ENCODE results near the gene ARID5A. TPM values are rescaled to one million over a fixed set of nuclear protein-coding genes. Genes with fewer than 3 reads are reported as not detected.

ARID5A gene
- total and polyA plus RNA-seq, 7 donors = 12.9 to 73.6 (median 29.9) TPM

GRCh38 chr2:96530474-96531357 is 5.8 kb upstream of the ARID5A start:
- Histone ChIP-seq H3K27ac (peak overlapping the region; percentile 98), H3K36me3 (ENCODE audit: insufficient read depth in 1 of 2, low read depth in 1 of 2) (no peaks in the 10 kb centered on the region), H3K9me3 (no peaks in the 10 kb centered on the region), H3K4me1 (peaks cover 67% of the 10 kb centered on the region), H3K4me3 (no peak overlapping the region), H3K27me3 (ENCODE audit: insufficient read depth in 3 of 3, low read length in 2 of 3) (no peaks in the 10 kb centered on the region)
- intact Hi-C loops (cut with DNase I) = no loop called here
- WGBS, 3 donors = 81 to 90% (median 83%) methylated on average over 16 of the region's 16 CpGs
- ATAC-seq = no peak
- TF ChIP-seq, protein P1, sequence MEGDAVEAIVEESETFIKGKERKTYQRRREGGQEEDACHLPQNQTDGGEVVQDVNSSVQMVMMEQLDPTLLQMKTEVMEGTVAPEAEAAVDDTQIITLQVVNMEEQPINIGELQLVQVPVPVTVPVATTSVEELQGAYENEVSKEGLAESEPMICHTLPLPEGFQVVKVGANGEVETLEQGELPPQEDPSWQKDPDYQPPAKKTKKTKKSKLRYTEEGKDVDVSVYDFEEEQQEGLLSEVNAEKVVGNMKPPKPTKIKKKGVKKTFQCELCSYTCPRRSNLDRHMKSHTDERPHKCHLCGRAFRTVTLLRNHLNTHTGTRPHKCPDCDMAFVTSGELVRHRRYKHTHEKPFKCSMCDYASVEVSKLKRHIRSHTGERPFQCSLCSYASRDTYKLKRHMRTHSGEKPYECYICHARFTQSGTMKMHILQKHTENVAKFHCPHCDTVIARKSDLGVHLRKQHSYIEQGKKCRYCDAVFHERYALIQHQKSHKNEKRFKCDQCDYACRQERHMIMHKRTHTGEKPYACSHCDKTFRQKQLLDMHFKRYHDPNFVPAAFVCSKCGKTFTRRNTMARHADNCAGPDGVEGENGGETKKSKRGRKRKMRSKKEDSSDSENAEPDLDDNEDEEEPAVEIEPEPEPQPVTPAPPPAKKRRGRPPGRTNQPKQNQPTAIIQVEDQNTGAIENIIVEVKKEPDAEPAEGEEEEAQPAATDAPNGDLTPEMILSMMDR (IDR thresholded peaks at IDR 0.05) = no peak
- DNase-seq = peak in 1 of 2 donors; percentile 35

DNA sequence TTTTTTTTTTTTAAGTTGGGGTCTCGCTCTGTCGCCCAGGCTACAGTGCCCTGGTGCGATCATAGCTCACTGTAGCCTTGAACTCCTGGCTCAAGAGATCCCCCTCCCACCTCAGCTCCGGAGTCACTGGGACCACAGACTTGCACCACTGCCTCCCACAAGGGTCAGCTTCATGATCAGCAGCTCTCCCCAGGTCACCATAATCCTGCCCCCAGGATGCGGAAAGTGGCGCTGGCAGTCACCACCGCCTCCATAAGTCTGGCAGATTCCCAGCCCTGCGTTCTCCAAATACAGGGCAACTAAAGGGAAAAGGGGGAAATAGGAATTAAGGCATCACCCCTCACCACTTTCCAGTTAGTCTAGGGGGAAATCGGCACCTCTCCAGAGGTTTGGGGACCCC is 5.2 kb upstream of the ARID5A start:
- Histone ChIP-seq H3K27me3 (ENCODE audit: insufficient read depth in 3 of 3, low read length in 2 of 3) (no peaks in the 10 kb centered on the region), H3K27ac (peak overlapping the region; percentile 98), H3K9me3 (no peaks in the 10 kb centered on the region), H3K4me1 (peaks cover 74% of the 10 kb centered on the region), H3K4me3 (peak overlapping the region; percentile 48), H3K36me3 (ENCODE audit: insufficient read depth in 1 of 2, low read depth in 1 of 2) (no peaks in the 10 kb centered on the region)
- TF ChIP-seq, protein P1 (IDR thresholded peaks at IDR 0.05) = no peak
- ATAC-seq = no peak
- intact Hi-C loops (cut with DNase I) = no loop called here
- peak in 1 of 2 donors; percentile 60 for DNase-seq
- 80 to 87% (median 84%) methylated on average over 9 of the region's 9 CpGs for WGBS, 3 donors

DNA sequence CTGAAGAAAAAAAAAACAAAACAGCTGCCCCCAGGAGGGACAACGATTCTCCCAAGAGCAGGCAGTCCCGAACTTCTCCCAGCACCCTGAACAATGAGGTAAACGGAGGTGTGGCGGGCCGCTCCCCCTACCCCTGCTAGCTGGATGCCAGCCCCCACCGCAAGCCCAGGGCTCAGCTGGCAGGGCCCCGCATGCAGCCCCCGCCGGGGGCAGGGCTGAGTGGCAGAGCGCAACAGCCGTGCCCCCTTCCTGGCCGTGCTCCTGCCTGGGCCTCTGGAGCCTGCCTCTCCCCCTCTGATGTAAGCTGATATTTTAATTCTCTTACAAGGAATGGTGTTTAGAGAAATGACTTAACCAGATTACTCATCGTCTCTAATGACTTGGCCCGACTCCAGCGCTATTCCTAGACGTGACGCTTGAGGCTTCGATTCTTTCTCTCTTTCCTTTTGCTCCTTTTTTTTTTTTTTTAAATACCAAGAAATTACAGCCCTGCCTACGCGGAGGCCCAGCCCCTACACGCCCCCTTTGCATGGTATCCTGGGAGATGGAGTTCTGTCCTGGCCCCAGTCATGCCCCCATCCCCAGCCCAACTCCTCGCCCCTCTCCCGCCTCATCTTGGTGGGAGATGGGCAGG is 4.6 kb upstream of the ARID5A start:
- peak; percentile 70 to 74 (median 72) for ATAC-seq
- H3K27me3 ChIP-seq (ENCODE audit: insufficient read depth in 3 of 3, low read length in 2 of 3) = no peaks in the 10 kb centered on the region
- H3K4me1 ChIP-seq = peaks cover 73% of the 10 kb centered on the region
- peak overlapping the region; percentile 98 for H3K27ac ChIP-seq
- DNase-seq = peak; percentile 93 to 95
- WGBS, 3 donors = 7 to 13% (median 8%) methylated on average over 22 to 23 of the region's 23 CpGs
- H3K36me3 ChIP-seq (ENCODE audit: insufficient read depth in 1 of 2, low read depth in 1 of 2) = no peaks in the 10 kb centered on the region
- TF ChIP-seq, protein P1 (IDR thresholded peaks at IDR 0.05) = no peak
- intact Hi-C loops (cut with DNase I) = no loop called here
- peak overlapping the region; percentile 48 for H3K4me3 ChIP-seq
- no peaks in the 10 kb centered on the region for H3K9me3 ChIP-seq

DNA sequence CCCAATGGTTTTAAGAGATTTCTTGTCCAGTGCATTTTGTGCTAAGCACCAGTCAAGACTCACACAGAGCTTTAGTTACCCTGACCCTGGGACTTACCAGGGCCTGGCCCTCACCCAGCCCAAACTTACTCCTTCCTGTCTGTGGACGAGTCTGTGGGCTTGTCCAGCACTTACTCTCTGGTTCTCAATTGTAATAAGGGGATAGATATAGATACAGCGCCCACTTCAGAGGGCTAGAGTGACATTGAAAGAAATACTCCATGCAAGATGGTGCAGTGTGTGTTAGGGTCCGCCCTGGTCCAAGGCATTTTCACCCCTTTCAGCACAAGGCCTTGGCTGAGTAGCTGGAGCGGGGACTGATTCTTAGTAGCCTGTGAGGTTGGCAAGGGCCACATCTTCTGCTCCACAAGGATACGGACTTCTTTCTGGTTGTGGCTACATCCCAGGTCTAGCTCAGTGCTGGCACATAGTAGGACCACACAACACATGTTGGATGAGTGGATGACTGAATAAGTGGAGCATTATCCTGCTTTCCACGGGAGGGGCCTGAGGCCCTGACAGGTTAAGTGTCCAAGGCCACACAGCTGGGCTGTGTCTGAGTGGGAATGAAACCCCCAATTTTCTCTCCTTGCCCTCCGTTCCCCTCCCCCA is 3.8 kb upstream of the ARID5A start:
- H3K4me3 ChIP-seq = peak overlapping the region; percentile 48
- WGBS, 3 donors = 59 to 80% (median 66%) methylated on average over 7 of the region's 7 CpGs
- intact Hi-C loops (cut with DNase I) = no loop called here
- peaks cover 67% of the 10 kb centered on the region for H3K4me1 ChIP-seq
- DNase-seq = peak in 1 of 2 donors; percentile 59
- H3K36me3 ChIP-seq (ENCODE audit: insufficient read depth in 1 of 2, low read depth in 1 of 2) = no peaks in the 10 kb centered on the region
- TF ChIP-seq, protein P1 (IDR thresholded peaks at IDR 0.05) = no peak
- H3K27ac ChIP-seq = peak overlapping the region; percentile 98
- no peaks in the 10 kb centered on the region for H3K9me3 ChIP-seq
- no peaks in the 10 kb centered on the region for H3K27me3 ChIP-seq (ENCODE audit: insufficient read depth in 3 of 3, low read length in 2 of 3)
- no peak for ATAC-seq
